Measurements from ENCODE around the gene GLIS1.

GRCh38 chr1:53554592-53555305 lies 184.2 kb downstream of the GLIS1 start:
- TF ChIP-seq CTCF (IDR thresholded peaks at IDR 0.05; ENCODE audit: borderline replicate concordance, extremely low read depth, low read length, poor library complexity, severe bottlenecking) (no peak), EZH2 (IDR thresholded peaks at IDR 0.05; ENCODE audit: borderline replicate concordance, low read depth, low read length, severe bottlenecking) (no peak)

Measured in DND-41 (cell line).